H1 (cell line): Measurements from ENCODE around the gene PAX5. TPM values are rescaled to one million over a fixed set of nuclear protein-coding genes. Genes with fewer than 3 reads are reported as not detected.

Experiments
- CTCF ChIA-PET: fragments of 300-600 bp; sonication (Branson Sonifier 250); formaldehyde crosslinking; loops from one replicate; lab custom pipeline; 2021; ENCODE audit not compliant: partially characterized antibody; lab: Charles Lee
- POLR2A ChIA-PET: fragments of 300-600 bp; sonication (Branson Sonifier 250); formaldehyde crosslinking; loops from one replicate; lab custom pipeline; 2021; ENCODE audit warnings: inconsistent platforms; ENCODE audit not compliant: partially characterized antibody; lab: Charles Lee
- DNase-seq, 2 experiments: peaks; one replicate each; pipeline versions ENCODE4 v3.0.0 to v3.0.0-alpha.2; 2010 to 2022; ENCODE audit warnings: low spot score in 2 of 2, low read depth in 1 of 2, mixed read lengths in 1 of 2
- FAIRE-seq: peaks from 2 replicates; lab custom pipeline; 2011; peaks lifted over from hg19 to GRCh38; lab: Jason Lieb, UNC
- H2AFZ ChIP-seq: 2 replicates; pipeline ENCODE4 v1.8.1; 2012; ENCODE audit warnings: low read length, inconsistent platforms
- H2AK5ac ChIP-seq: 2 replicates; pipeline ENCODE4 v1.6.1; 2013; ENCODE audit warnings: low read depth, low read length
- H2BK120ac ChIP-seq: replicated peaks from 2 replicates; pipeline ENCODE3; 2013; ENCODE audit warnings: low read depth, low read length, inconsistent platforms
- H2BK12ac ChIP-seq: 2 replicates; pipeline ENCODE4 v1.6.1; 2013; ENCODE audit warnings: low read depth, low read length
- H2BK15ac ChIP-seq: 2 replicates; pipeline ENCODE4 v1.6.1; 2013; ENCODE audit warnings: low read length
- H2BK20ac ChIP-seq: 2 replicates; pipeline ENCODE4 v1.6.1; 2013; ENCODE audit warnings: low read length
- H2BK5ac ChIP-seq: 2 replicates; pipeline ENCODE4 v1.6.1; 2013; ENCODE audit warnings: low read depth, low read length
- H3K14ac ChIP-seq: 2 replicates; pipeline ENCODE4 v1.6.1; 2013; ENCODE audit warnings: inconsistent platforms; ENCODE audit not compliant: insufficient read length
- H3K18ac ChIP-seq: 2 replicates; pipeline ENCODE4 v1.6.1; 2013; ENCODE audit warnings: low read length; ENCODE audit errors: extremely low read depth
- H3K23ac ChIP-seq: 2 replicates; pipeline ENCODE4 v1.6.1; 2013; ENCODE audit warnings: inconsistent platforms; ENCODE audit not compliant: insufficient read length
- H3K23me2 ChIP-seq: 2 replicates; pipeline ENCODE4 v1.6.1; 2013; ENCODE audit warnings: low read depth, low read length
- H3K27ac ChIP-seq: 2 replicates; pipeline ENCODE4 v1.6.1; 2011; ENCODE audit warnings: low read depth, low read length, inconsistent platforms
- H3K27me3 ChIP-seq, 4 experiments: replicated peaks in 1 of 4; 1 replicate in 1 of 4; 2 replicates in 3 of 4; pipeline versions ENCODE4 v1.6.1 to v1.8.1; 2011 to 2013; ENCODE audit warnings: low read length in 3 of 4, mild to moderate bottlenecking in 3 of 4, inconsistent platforms in 2 of 4, mixed read lengths in 2 of 4, moderate library complexity in 1 of 4; ENCODE audit not compliant: control insufficient read depth in 3 of 4, insufficient read depth in 3 of 4; ENCODE audit errors: extremely low read depth in 1 of 4
- H3K36me3 ChIP-seq, 4 experiments: 2 replicates each; pipeline versions ENCODE4 v1.6.1 to v1.8.1; 2011 to 2013; ENCODE audit warnings: mild to moderate bottlenecking in 4 of 4, low read length in 3 of 4, moderate library complexity in 2 of 4, control low read depth in 1 of 4, inconsistent platforms in 1 of 4; ENCODE audit not compliant: insufficient read depth in 4 of 4, control insufficient read depth in 2 of 4
- H3K4ac ChIP-seq: replicated peaks from 2 replicates; pipeline ENCODE3; 2013; ENCODE audit warnings: low read length, low read depth, mixed read lengths, inconsistent platforms; ENCODE audit not compliant: insufficient read length
- H3K4me1 ChIP-seq, 4 experiments: replicated peaks in 1 of 4; 1 replicate in 1 of 4; 2 replicates in 3 of 4; pipeline versions ENCODE4 v1.6.1 to v1.8.1; 2011 to 2013; ENCODE audit warnings: low read length in 3 of 4, inconsistent platforms in 2 of 4, mixed read lengths in 1 of 4; ENCODE audit not compliant: insufficient read depth in 4 of 4, control insufficient read depth in 3 of 4
- H3K4me2 ChIP-seq, 2 experiments: 2 replicates each; pipeline versions ENCODE4 v1.6.1 to v1.8.1; 2011 to 2013; ENCODE audit warnings: low read depth in 2 of 2, low read length in 2 of 2, control low read depth in 1 of 2, inconsistent platforms in 1 of 2, mild to moderate bottlenecking in 1 of 2; ENCODE audit not compliant: insufficient read depth in 1 of 2
- H3K4me3 ChIP-seq, 4 experiments: fragments of 200-600, 300-600 bp in 1 of 4; sonication (generic), shearing (Covaris generic), sonication (Bioruptor Twin) in 1 of 4; 2 replicates each; pipeline versions ENCODE4 v1.5.1 to v1.8.1; 2011 to 2016; ENCODE audit warnings: low read length in 4 of 4, low read depth in 3 of 4, control low read depth in 2 of 4, inconsistent platforms in 2 of 4, mild to moderate bottlenecking in 2 of 4, mixed read lengths in 1 of 4, moderate library complexity in 1 of 4; ENCODE audit not compliant: insufficient read depth in 2 of 4; ENCODE audit errors: extremely low read depth in 1 of 4
- H3K56ac ChIP-seq: replicated peaks from 2 replicates; pipeline ENCODE3; 2013; ENCODE audit warnings: low read depth, mild to moderate bottlenecking, mixed read lengths, low read length, inconsistent platforms; ENCODE audit not compliant: insufficient read length
- H3K79me1 ChIP-seq: 2 replicates; pipeline ENCODE4 v1.6.1; 2013; ENCODE audit warnings: low read depth, low read length, control low read depth
- H3K79me2 ChIP-seq, 2 experiments: 2 replicates each; pipeline versions ENCODE4 v1.6.1 to v1.8.1; 2012 to 2013; ENCODE audit warnings: low read length in 2 of 2, mild to moderate bottlenecking in 2 of 2, inconsistent platforms in 1 of 2; ENCODE audit not compliant: insufficient read depth in 2 of 2, control insufficient read depth in 1 of 2
- H3K9ac ChIP-seq, 4 experiments: replicated peaks in 1 of 4; 1 replicate in 1 of 4; 2 replicates in 3 of 4; pipeline versions ENCODE4 v1.6.1 to v1.8.1; 2011 to 2013; ENCODE audit warnings: low read depth in 3 of 4, low read length in 3 of 4, control low read depth in 2 of 4, mild to moderate bottlenecking in 2 of 4, moderate library complexity in 2 of 4, inconsistent platforms in 1 of 4; ENCODE audit errors: extremely low read depth in 1 of 4
- H3K9me3 ChIP-seq, 2 experiments: 2 replicates each; pipeline versions ENCODE4 v1.6.1 to v1.8.1; 2012 to 2013; ENCODE audit warnings: mild to moderate bottlenecking in 2 of 2, moderate library complexity in 2 of 2, control low read depth in 1 of 2, inconsistent platforms in 1 of 2, low read depth in 1 of 2, low read length in 1 of 2, mixed read lengths in 1 of 2; ENCODE audit not compliant: insufficient read depth in 2 of 2
- H4K20me1 ChIP-seq, 2 experiments: replicated peaks in 1 of 2; 2 replicates each; pipeline versions ENCODE3 to v1.8.1; 2011 to 2013; ENCODE audit warnings: inconsistent platforms in 2 of 2, low read length in 2 of 2, mild to moderate bottlenecking in 1 of 2; ENCODE audit not compliant: insufficient read depth in 2 of 2, control insufficient read depth in 1 of 2
- H4K5ac ChIP-seq: 2 replicates; pipeline ENCODE4 v1.6.1; 2013; ENCODE audit warnings: low read length, low read depth, mixed read lengths, inconsistent platforms; ENCODE audit not compliant: insufficient read length
- H4K8ac ChIP-seq: 2 replicates; pipeline ENCODE4 v1.8.0; 2013; ENCODE audit warnings: mild to moderate bottlenecking, moderate library complexity, low read length, inconsistent platforms; ENCODE audit not compliant: insufficient read depth; ENCODE audit errors: extremely low read depth
- H4K91ac ChIP-seq: replicated peaks from 2 replicates; pipeline ENCODE3; 2013; ENCODE audit warnings: low read length, mixed read lengths, inconsistent platforms; ENCODE audit not compliant: insufficient read length
- CBX5 ChIP-seq: fragments of 300-800, 300-1000 bp; sonication (generic); IDR thresholded peaks from 2 replicates; pipeline ENCODE4 v1.7.1; 2016; ENCODE audit warnings: antibody characterized with exemption, low read length, low read depth
- CEBPB ChIP-seq: IDR thresholded peaks from 2 replicates; pipeline ENCODE4 v1.6.1; 2012; ENCODE audit warnings: low read depth, low read length
- CREB1 ChIP-seq: IDR thresholded peaks from 2 replicates; pipeline ENCODE4 v1.6.1; 2012; ENCODE audit warnings: inconsistent platforms
- MAFK ChIP-seq: IDR thresholded peaks from 2 replicates; pipeline ENCODE4 v1.6.1; 2012; ENCODE audit warnings: low read depth, mild to moderate bottlenecking, improper control_type of control experiment, low read length
- MAX ChIP-seq: IDR thresholded peaks from 2 replicates; pipeline ENCODE4 v1.6.1; 2012; ENCODE audit warnings: inconsistent platforms
- NANOG ChIP-seq: IDR thresholded peaks from 2 replicates; pipeline ENCODE4 v1.6.1; 2011; ENCODE audit warnings: low read length, low read depth, mild to moderate bottlenecking, inconsistent platforms; ENCODE audit not compliant: insufficient read depth, poor library complexity, severe bottlenecking
- POLR2AphosphoS5 ChIP-seq: IDR thresholded peaks from 2 replicates; pipeline ENCODE4 v1.6.1; 2011; ENCODE audit warnings: low read depth, low read length
- RNF2 ChIP-seq: fragments of 200-900, 300-1000 bp; sonication (generic); IDR thresholded peaks from 2 replicates; pipeline ENCODE4 v1.7.1; 2016; ENCODE audit warnings: borderline replicate concordance, low read depth, mild to moderate bottlenecking, antibody characterized with exemption, low read length; ENCODE audit not compliant: poor library complexity, severe bottlenecking; ENCODE audit errors: missing control alignments
- RXRA ChIP-seq: IDR thresholded peaks from 2 replicates; pipeline ENCODE4 v1.6.1; 2011; ENCODE audit warnings: low read depth, mild to moderate bottlenecking, low read length, moderate library complexity; ENCODE audit not compliant: insufficient read depth
- SP2 ChIP-seq: IDR thresholded peaks from 2 replicates; pipeline ENCODE4 v1.6.1; 2012; ENCODE audit warnings: mild to moderate bottlenecking, low read length, inconsistent platforms
- TAF7 ChIP-seq: optimal IDR thresholded peaks from 2 replicates; pipeline ENCODE3; 2011; ENCODE audit warnings: low read depth, mild to moderate bottlenecking, inconsistent platforms, low read length, moderate library complexity, borderline replicate concordance
- TBP ChIP-seq: IDR thresholded peaks from 2 replicates; pipeline ENCODE4 v1.6.1; 2011; ENCODE audit warnings: low read depth, low read length, improper control_type of control experiment
- TEAD4 ChIP-seq: IDR thresholded peaks from 2 replicates; pipeline ENCODE4 v1.6.1; 2012; ENCODE audit warnings: low read depth, low read length, inconsistent platforms, mixed read lengths
- WGBS, 2 experiments: shearing (Covaris generic) in 1 of 2; methylation state at CpG; one replicate each; pipeline versions ENCODE4 v1.1.6 to v1.1.7; 2013 to 2015; ENCODE audit warnings: low lambda C conversion rate in 2 of 2, mixed read lengths in 2 of 2, inconsistent platforms in 1 of 2, low coverage in 1 of 2, missing lambda C conversion rate in 1 of 2; ENCODE audit not compliant: insufficient replicate concordance in 2 of 2, insufficient coverage in 1 of 2, insufficient read length in 1 of 2; ENCODE audit errors: extremely low coverage in 1 of 2, missing lambda C conversion rate in 1 of 2; 5-methylcytosine and 5-hydroxymethylcytosine counted together
- polyA plus RNA-seq, 7 experiments: library from polyadenylated mRNA; depleted of rRNA in 3 of 7; stranded (reverse) in 5 of 7; unstranded in 2 of 7; fragments of >200 nt in 5 of 7; fragments of 200-250 nt in 2 of 7; gene quantifications; 1 replicate in 5 of 7; 2 replicates in 1 of 7; 4 replicates in 1 of 7; pipeline versions ENCODE4 v1.2.1 to v1.2.3, GENCODE V29; 2011 to 2013; ENCODE audit warnings: missing spikeins in 2 of 7, mixed read lengths in 2 of 7
- total RNA-seq: library from RNA; stranded (reverse); fragmentation: NEBNext Ultra II Directional; extraction: Animal tissue kit (Norgen Biotek cat#: 25700); gene quantifications from 2 replicates; pipeline ENCODE4 v1.2.1, GENCODE V29; 2021

PAX5 gene
- total and polyA plus RNA-seq, 2 of the 8 experiments (the other 6 are each of a cell fraction or from before 2014, with no cell fraction given): 0.29 to 0.43 TPM

- no peak overlapping the region for H3K9ac ChIP-seq
- no peak overlapping the region for H3K56ac ChIP-seq
- no peak for DNase-seq
- H2BK5ac ChIP-seq: no peak overlapping the region
- H3K4ac ChIP-seq: no peak overlapping the region
- no peaks in the 10 kb centered on the region for H3K79me1 ChIP-seq
- ChIA-PET CTCF (interaction anchor here (0.7 to 8.2 kb wide), 4 partner anchors 11 to 178 kb away, joined by 3 to 86 read pairs (median 4); no protein-coding TSS in a partner anchor), POLR2A (interaction anchor here (1.6 kb wide), 1 partner anchor 13 kb away, joined by 3 read pairs; no protein-coding TSS in a partner anchor)
- H3K79me2 ChIP-seq: no peaks in the 10 kb centered on the region
- no peaks in the 10 kb centered on the region for H3K23me2 ChIP-seq
- no peak overlapping the region for H3K4me3 ChIP-seq
- H4K91ac ChIP-seq: no peak overlapping the region
- H3K27ac ChIP-seq: no peak overlapping the region
- H2AK5ac ChIP-seq: no peak overlapping the region
- H2BK12ac ChIP-seq: no peak overlapping the region
- H4K5ac ChIP-seq: no peak overlapping the region
- H2BK120ac ChIP-seq: no peak overlapping the region
- no peak overlapping the region for H2BK20ac ChIP-seq
- no peak overlapping the region for H3K14ac ChIP-seq
- H3K4me1 ChIP-seq: peaks cover 0 to 5% (median 0%) of the 10 kb centered on the region in 4 experiments; a peak in 2 of 7 replicates
- H3K9me3 ChIP-seq: no peaks in the 10 kb centered on the region
- FAIRE-seq: no peak
- H3K18ac ChIP-seq: no peak overlapping the region
- H4K20me1 ChIP-seq: no peaks in the 10 kb centered on the region
- no peaks in the 10 kb centered on the region for H3K36me3 ChIP-seq
- WGBS, 2 experiments: 84% methylated on average over 15 of the region's 15 CpGs; no CpG with 5 or more reads in 1 of the 2 experiments
- no peaks in the 10 kb centered on the region for H3K27me3 ChIP-seq
- no peak overlapping the region for H4K8ac ChIP-seq
- H2AFZ ChIP-seq: peak overlapping the region; percentile 85; the same call in 1 of the 2 replicates
- no peak overlapping the region for H3K4me2 ChIP-seq
- H3K23ac ChIP-seq: no peak overlapping the region
- H2BK15ac ChIP-seq: no peak overlapping the region; the same call in 1 of the 2 replicates
- TF ChIP-seq CEBPB (no peak), MAFK (no peak), TAF7 (no peak), POLR2AphosphoS5 (no peak), CREB1 (no peak), TBP (no peak), MAX (no peak), RNF2 (no peak), CBX5 (no peak), NANOG (no peak), SP2 (no peak), RXRA (no peak), TEAD4 (no peak)
Observed at GRCh38 chr9:36802201-36802920, 231.7 kb downstream of the PAX5 start.
